H9 (cell line): ENCODE measurements around the gene KCNJ1. TPM values are rescaled to one million over a fixed set of nuclear protein-coding genes. Genes with fewer than 3 reads are reported as not detected.

Experiments
- DNase-seq: peaks from one replicate; pipeline ENCODE4 v3.0.0-alpha.2; 2017
- H2AFZ ChIP-seq: one replicate; pipeline ENCODE4 v1.6.1; 2013; ENCODE audit warnings: mild to moderate bottlenecking, low read length, control low read depth, moderate library complexity
- H2AK5ac ChIP-seq: 2 replicates; pipeline ENCODE4 v1.6.1; 2013; ENCODE audit warnings: low read length, control low read depth, mixed read lengths; ENCODE audit not compliant: insufficient read length
- H2BK120ac ChIP-seq: one replicate; pipeline ENCODE4 v1.6.1; 2013; ENCODE audit warnings: low read depth, mild to moderate bottlenecking, low read length, control low read depth, inconsistent platforms; ENCODE audit not compliant: poor library complexity, severe bottlenecking
- H2BK12ac ChIP-seq: 2 replicates; pipeline ENCODE4 v1.6.1; 2013; ENCODE audit warnings: low read length, control low read depth, mixed read lengths, low read depth; ENCODE audit not compliant: insufficient read length
- H2BK15ac ChIP-seq: 2 replicates; pipeline ENCODE4 v1.6.1; 2013; ENCODE audit warnings: low read depth, low read length, control low read depth
- H2BK20ac ChIP-seq: one replicate; pipeline ENCODE4 v1.6.1; 2013; ENCODE audit warnings: low read depth, mild to moderate bottlenecking, low read length, control low read depth, inconsistent platforms; ENCODE audit not compliant: poor library complexity, severe bottlenecking
- H2BK5ac ChIP-seq: 2 replicates; pipeline ENCODE4 v1.6.1; 2013; ENCODE audit warnings: low read length, control low read depth, mixed read lengths; ENCODE audit not compliant: insufficient read length
- H3K14ac ChIP-seq: 2 replicates; pipeline ENCODE4 v1.6.1; 2013; ENCODE audit warnings: low read length, control low read depth; ENCODE audit not compliant: insufficient read depth
- H3K18ac ChIP-seq: 2 replicates; pipeline ENCODE4 v1.6.1; 2013; ENCODE audit warnings: low read depth, mild to moderate bottlenecking, mixed read lengths, low read length, control low read depth; ENCODE audit not compliant: insufficient read length
- H3K23ac ChIP-seq: 2 replicates; pipeline ENCODE4 v1.6.1; 2013; ENCODE audit warnings: low read length, control low read depth, mixed read lengths, low read depth; ENCODE audit not compliant: insufficient read length
- H3K23me2 ChIP-seq: 2 replicates; pipeline ENCODE4 v1.6.1; 2013; ENCODE audit warnings: low read depth, mild to moderate bottlenecking, mixed read lengths, low read length, control low read depth; ENCODE audit not compliant: insufficient read length, poor library complexity, severe bottlenecking
- H3K27ac ChIP-seq: 2 replicates; pipeline ENCODE4 v1.5.1; 2013; ENCODE audit warnings: low read length, control low read depth, mixed read lengths, low read depth; ENCODE audit not compliant: insufficient read length
- H3K27me3 ChIP-seq: 2 replicates; pipeline ENCODE4 v1.6.1; 2013; ENCODE audit warnings: low read length, control low read depth, inconsistent platforms; ENCODE audit not compliant: insufficient read depth
- H3K4ac ChIP-seq: 2 replicates; pipeline ENCODE4 v1.6.1; 2013; ENCODE audit warnings: low read depth, mild to moderate bottlenecking, control low read depth, inconsistent platforms, low read length, moderate library complexity
- H3K4me1 ChIP-seq: 2 replicates; pipeline ENCODE4 v1.6.1; 2013; ENCODE audit warnings: low read length, control low read depth, inconsistent platforms; ENCODE audit not compliant: insufficient read depth
- H3K4me2 ChIP-seq: 2 replicates; pipeline ENCODE4 v1.6.1; 2013; ENCODE audit warnings: low read length, control low read depth, mixed read lengths; ENCODE audit not compliant: insufficient read length, insufficient read depth
- H3K56ac ChIP-seq: 2 replicates; pipeline ENCODE4 v1.6.1; 2013; ENCODE audit warnings: low read depth, mild to moderate bottlenecking, mixed read lengths, low read length, control low read depth; ENCODE audit not compliant: insufficient read length
- H3K79me1 ChIP-seq: 2 replicates; pipeline ENCODE4 v1.6.1; 2013; ENCODE audit warnings: low read depth, mild to moderate bottlenecking, moderate library complexity, low read length, control low read depth, inconsistent platforms; ENCODE audit not compliant: insufficient read depth, poor library complexity, severe bottlenecking
- H3K79me2 ChIP-seq: 2 replicates; pipeline ENCODE4 v1.6.1; 2013; ENCODE audit warnings: low read length, control low read depth, inconsistent platforms; ENCODE audit not compliant: insufficient read depth
- H3K9ac ChIP-seq: 2 replicates; pipeline ENCODE4 v1.6.1; 2013; ENCODE audit warnings: low read length, control low read depth, mixed read lengths; ENCODE audit not compliant: insufficient read length; ENCODE audit errors: extremely low read depth
- H3K9me3 ChIP-seq: one replicate; pipeline ENCODE4 v1.6.1; 2013; ENCODE audit warnings: low read depth, low read length, inconsistent platforms; ENCODE audit not compliant: control insufficient read depth
- H3T11ph ChIP-seq: one replicate; pipeline ENCODE4 v1.6.1; 2013; ENCODE audit warnings: mild to moderate bottlenecking, low read length, control low read depth, inconsistent platforms
- H4K20me1 ChIP-seq: one replicate; pipeline ENCODE4 v1.6.1; 2013; ENCODE audit not compliant: control insufficient read depth, insufficient read length, insufficient read depth
- H4K5ac ChIP-seq: 2 replicates; pipeline ENCODE4 v1.6.1; 2013; ENCODE audit warnings: low read depth, mild to moderate bottlenecking, mixed read lengths, low read length, control low read depth; ENCODE audit not compliant: insufficient read length
- H4K8ac ChIP-seq: replicated peaks from 2 replicates; pipeline ENCODE4 v1.6.1; 2013; ENCODE audit warnings: low read length, control low read depth, mixed read lengths, low read depth; ENCODE audit not compliant: insufficient read length
- H4K91ac ChIP-seq: 2 replicates; pipeline ENCODE4 v1.6.1; 2013; ENCODE audit warnings: low read depth, mild to moderate bottlenecking, moderate library complexity, mixed read lengths, low read length, control low read depth; ENCODE audit not compliant: insufficient read length
- H3K27ac Mint-ChIP-seq, 3 experiments: 2 replicates in 2 of 3; 3 replicates in 1 of 3; pipeline ENCODE4 v1.8.0; 2020 to 2021; ENCODE audit warnings: mixed read lengths in 3 of 3, mild to moderate bottlenecking in 1 of 3, moderate library complexity in 1 of 3
- H3K27me3 Mint-ChIP-seq: 2 replicates; pipeline ENCODE4 v1.8.0; 2021; ENCODE audit warnings: low read depth, mild to moderate bottlenecking, moderate library complexity, mixed read lengths
- H3K36me3 Mint-ChIP-seq, 3 experiments: 2 replicates in 2 of 3; 3 replicates in 1 of 3; pipeline ENCODE4 v1.8.0; 2020 to 2021; ENCODE audit warnings: low read depth in 3 of 3, mixed read lengths in 3 of 3; ENCODE audit not compliant: insufficient read depth in 1 of 3
- H3K4me1 Mint-ChIP-seq, 2 experiments: 2 replicates each; pipeline ENCODE4 v1.8.0; 2020; ENCODE audit warnings: mixed read lengths in 2 of 2
- H3K4me3 Mint-ChIP-seq, 2 experiments: 2 replicates in 1 of 2; 3 replicates in 1 of 2; pipeline ENCODE4 v1.8.0; 2020 to 2021; ENCODE audit warnings: mild to moderate bottlenecking in 2 of 2, mixed read lengths in 2 of 2, moderate library complexity in 1 of 2
- H3K9me3 Mint-ChIP-seq, 2 experiments: 2 replicates in 1 of 2; 3 replicates in 1 of 2; pipeline ENCODE4 v1.8.0; 2020; ENCODE audit warnings: mild to moderate bottlenecking in 2 of 2, mixed read lengths in 2 of 2, moderate library complexity in 1 of 2
- WGBS: extraction: QIAGEN DNeasy Blood & Tissue Kit; methylation state at CpG from one replicate; pipeline ENCODE4 v1.1.7; 2013; ENCODE audit warnings: missing lambda C conversion rate, low lambda C conversion rate, mixed read lengths; ENCODE audit not compliant: insufficient read length; ENCODE audit errors: extremely low coverage; 5-methylcytosine and 5-hydroxymethylcytosine counted together
- total RNA-seq: library from RNA; stranded (reverse); gene quantifications from 2 replicates; pipeline ENCODE4 v1.2.1, GENCODE V29; 2021
- TF ChIP-seq, protein P1 (sequence below): fragments of 200-600 bp; sonication (generic); conservative IDR thresholded peaks from 3 replicates; pipeline ENCODE4 v1.8.0; 2021; ENCODE audit warnings: antibody characterized with exemption, mild to moderate bottlenecking

KCNJ1 gene
- total RNA-seq, 1 experiment from 2014 or later, result not detected

DNA sequence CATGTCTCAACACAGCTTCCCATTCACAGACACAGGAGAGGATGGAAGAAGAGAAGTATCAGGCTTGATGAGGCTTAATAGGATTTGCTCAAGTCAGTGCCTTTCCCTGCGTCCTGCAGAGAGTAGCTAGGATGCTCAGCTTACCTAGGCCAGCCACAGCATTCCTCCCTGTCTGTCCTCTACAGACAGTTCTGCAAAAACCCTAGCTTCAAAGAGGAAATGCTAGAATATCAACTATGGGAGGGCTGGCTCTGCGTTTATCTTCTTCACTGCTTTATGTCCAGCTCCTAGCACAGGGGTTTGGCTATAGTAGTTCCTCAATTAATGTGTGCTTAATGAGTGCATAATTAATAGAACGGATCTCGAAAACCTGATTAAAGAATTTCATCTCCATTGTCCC lies 40.5 kb upstream of the KCNJ1 start:
- H4K20me1 ChIP-seq, result no peaks in the 10 kb centered on the region
- no peak overlapping the region for H4K91ac ChIP-seq
- Mint-ChIP-seq H3K36me3 (0 out of 7 replicates have a peak, but pooled peaks cover 0 to 4% (median 0%) of the 10 kb centered on the region in 3 experiments), H3K27me3 (peaks cover 91% of the 10 kb centered on the region), H3K27ac (no peak overlapping the region), H3K9me3 (peaks cover 2 to 3% of the 10 kb centered on the region in 2 experiments; a peak in 4 of 5 replicates), H3K4me1 (peaks cover 19 to 26% of the 10 kb centered on the region in 2 experiments), H3K4me3 (no peak overlapping the region)
- WGBS, result no CpG with 5 or more reads among the region's 4 CpGs
- no peak overlapping the region for H2BK120ac ChIP-seq
- H3K18ac ChIP-seq, result no peak overlapping the region
- DNase-seq, result no peak
- H3K4me2 ChIP-seq, result no peak overlapping the region
- no peak overlapping the region for H2BK20ac ChIP-seq
- no peaks in the 10 kb centered on the region for H3K9me3 ChIP-seq
- H3K79me1 ChIP-seq, result no peaks in the 10 kb centered on the region
- H2AK5ac ChIP-seq, result no peak overlapping the region
- no peak overlapping the region for H4K5ac ChIP-seq
- no peak overlapping the region for H3K9ac ChIP-seq
- H2BK5ac ChIP-seq, result no peak overlapping the region
- no peak overlapping the region for H3K23ac ChIP-seq
- no peak overlapping the region for H4K8ac ChIP-seq
- H3K14ac ChIP-seq, result no peak overlapping the region
- H3K4ac ChIP-seq, result no peak overlapping the region
- H3T11ph ChIP-seq, result no peak overlapping the region
- H2BK12ac ChIP-seq, result no peak overlapping the region
- no peak overlapping the region for H3K27ac ChIP-seq
- no peak overlapping the region for H2AFZ ChIP-seq
- H3K79me2 ChIP-seq, result no peaks in the 10 kb centered on the region
- peaks cover 35% of the 10 kb centered on the region for H3K27me3 ChIP-seq
- no peak overlapping the region for H3K56ac ChIP-seq
- TF ChIP-seq, protein P1, sequence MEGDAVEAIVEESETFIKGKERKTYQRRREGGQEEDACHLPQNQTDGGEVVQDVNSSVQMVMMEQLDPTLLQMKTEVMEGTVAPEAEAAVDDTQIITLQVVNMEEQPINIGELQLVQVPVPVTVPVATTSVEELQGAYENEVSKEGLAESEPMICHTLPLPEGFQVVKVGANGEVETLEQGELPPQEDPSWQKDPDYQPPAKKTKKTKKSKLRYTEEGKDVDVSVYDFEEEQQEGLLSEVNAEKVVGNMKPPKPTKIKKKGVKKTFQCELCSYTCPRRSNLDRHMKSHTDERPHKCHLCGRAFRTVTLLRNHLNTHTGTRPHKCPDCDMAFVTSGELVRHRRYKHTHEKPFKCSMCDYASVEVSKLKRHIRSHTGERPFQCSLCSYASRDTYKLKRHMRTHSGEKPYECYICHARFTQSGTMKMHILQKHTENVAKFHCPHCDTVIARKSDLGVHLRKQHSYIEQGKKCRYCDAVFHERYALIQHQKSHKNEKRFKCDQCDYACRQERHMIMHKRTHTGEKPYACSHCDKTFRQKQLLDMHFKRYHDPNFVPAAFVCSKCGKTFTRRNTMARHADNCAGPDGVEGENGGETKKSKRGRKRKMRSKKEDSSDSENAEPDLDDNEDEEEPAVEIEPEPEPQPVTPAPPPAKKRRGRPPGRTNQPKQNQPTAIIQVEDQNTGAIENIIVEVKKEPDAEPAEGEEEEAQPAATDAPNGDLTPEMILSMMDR, result no peak
- H2BK15ac ChIP-seq, result no peak overlapping the region
- peaks cover 8% of the 10 kb centered on the region for H3K23me2 ChIP-seq
- peaks cover 2% of the 10 kb centered on the region; the same call in 1 of the 2 replicates for H3K4me1 ChIP-seq
